Measurements from ENCODE around the gene UBASH3A.

The UBASH3A gene

GRCh38 chr21:42421018-42421793, 17.5 kb downstream of the UBASH3A start:
- H3K4me1 Mint-ChIP-seq, result peaks cover 2% of the 10 kb centered on the region
- H3K36me3 Mint-ChIP-seq (ENCODE audit: low read depth), result no peaks in the 10 kb centered on the region
- no peak for DNase-seq
- H3K4me3 Mint-ChIP-seq, result no peak overlapping the region
- H3K27ac Mint-ChIP-seq, result peak overlapping the region; percentile 59
- H3K9me3 Mint-ChIP-seq, result peaks cover 13% of the 10 kb centered on the region
- no peak for TF ChIP-seq CTCF (IDR thresholded peaks at IDR 0.05)
- peaks cover 40% of the 10 kb centered on the region for H3K27me3 Mint-ChIP-seq (ENCODE audit: low read depth, poor library complexity)

- Mint-ChIP-seq H3K4me1 (no peaks in the 10 kb centered on the region), H3K4me3 (no peak overlapping the region), H3K9me3 (peaks cover 13% of the 10 kb centered on the region), H3K27ac (no peak overlapping the region), H3K36me3 (ENCODE audit: low read depth) (no peaks in the 10 kb centered on the region), H3K27me3 (ENCODE audit: low read depth, poor library complexity) (peaks cover 48% of the 10 kb centered on the region)
- no peak for DNase-seq
- TF ChIP-seq CTCF (IDR thresholded peaks at IDR 0.05), result no peak
These were observed 19.5 kb downstream of the UBASH3A start for GRCh38 chr21:42423197-42423675.

- H3K4me3 Mint-ChIP-seq, result no peak overlapping the region
- H3K27me3 Mint-ChIP-seq (ENCODE audit: low read depth, poor library complexity), result peaks cover 45% of the 10 kb centered on the region
- H3K36me3 Mint-ChIP-seq (ENCODE audit: low read depth), result no peaks in the 10 kb centered on the region
- no peaks in the 10 kb centered on the region for H3K4me1 Mint-ChIP-seq
- peaks cover 13% of the 10 kb centered on the region for H3K9me3 Mint-ChIP-seq
- no peak overlapping the region for H3K27ac Mint-ChIP-seq
- DNase-seq, result no peak
- no peak for TF ChIP-seq CTCF (IDR thresholded peaks at IDR 0.05)
These were observed 20.0 kb downstream of the UBASH3A start for GRCh38 chr21:42423685-42424084.

GRCh38 chr21:42424914-42425541, 21.3 kb downstream of the UBASH3A start:
- Mint-ChIP-seq H3K4me3 (no peak overlapping the region), H3K4me1 (no peaks in the 10 kb centered on the region), H3K27me3 (ENCODE audit: low read depth, poor library complexity) (peaks cover 46% of the 10 kb centered on the region), H3K9me3 (peaks cover 13% of the 10 kb centered on the region), H3K36me3 (ENCODE audit: low read depth) (no peaks in the 10 kb centered on the region), H3K27ac (no peak overlapping the region)
- no peak for TF ChIP-seq CTCF (IDR thresholded peaks at IDR 0.05)
- no peak for DNase-seq

GRCh38 chr21:42425591-42425990, 21.9 kb downstream of the UBASH3A start:
- H3K4me3 Mint-ChIP-seq, result no peak overlapping the region
- H3K9me3 Mint-ChIP-seq, result peaks cover 13% of the 10 kb centered on the region
- peaks cover 43% of the 10 kb centered on the region for H3K27me3 Mint-ChIP-seq (ENCODE audit: low read depth, poor library complexity)
- H3K27ac Mint-ChIP-seq, result no peak overlapping the region
- TF ChIP-seq CTCF (IDR thresholded peaks at IDR 0.05), result no peak
- no peak for DNase-seq
- no peaks in the 10 kb centered on the region for H3K4me1 Mint-ChIP-seq
- H3K36me3 Mint-ChIP-seq (ENCODE audit: low read depth), result no peaks in the 10 kb centered on the region

All from nephron progenitor cell (in vitro differentiated cells).